Measurements from ENCODE around the gene VPS13C.

DNA sequence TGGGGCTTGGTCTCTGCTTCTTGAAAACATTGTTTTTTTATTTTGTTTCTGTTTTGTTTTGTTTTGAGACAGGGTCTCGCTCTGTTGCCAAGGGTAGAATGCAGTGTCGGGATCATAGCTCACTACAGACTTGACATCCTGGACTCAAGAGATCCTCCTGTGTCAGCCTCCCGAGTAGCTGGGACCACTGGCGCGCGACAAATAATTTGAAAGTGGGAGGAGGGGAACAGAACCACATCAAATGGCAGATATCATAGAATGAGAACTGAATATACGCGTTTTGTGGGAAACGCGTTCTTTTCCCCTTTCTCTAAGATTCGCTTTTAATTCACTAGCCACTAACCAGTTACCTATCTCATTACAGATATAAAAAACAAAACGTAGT is 641 bp upstream of the VPS13C start:
- TF ChIP-seq FOXM1 (IDR thresholded peaks at IDR 0.05; ENCODE audit: borderline replicate concordance) (no peak), ELF4 (IDR thresholded peaks at IDR 0.05) (no peak), BHLHE40 (IDR thresholded peaks at IDR 0.05; ENCODE audit: borderline replicate concordance) (no peak), NFRKB (IDR thresholded peaks at IDR 0.05) (no peak), FOXA1 (IDR thresholded peaks at IDR 0.05) (no peak), HDGF (IDR thresholded peaks at IDR 0.05; ENCODE audit: borderline replicate concordance) (no peak), TARDBP (IDR thresholded peaks at IDR 0.05) (no peak), ARNT (IDR thresholded peaks at IDR 0.05) (no peak), SP1 (IDR thresholded peaks at IDR 0.05) (no peak), CTBP1 (IDR thresholded peaks at IDR 0.05; ENCODE audit: borderline replicate concordance) (no peak), SUZ12 (IDR thresholded peaks at IDR 0.05) (no peak)
- TF ChIP-seq, protein P1, sequence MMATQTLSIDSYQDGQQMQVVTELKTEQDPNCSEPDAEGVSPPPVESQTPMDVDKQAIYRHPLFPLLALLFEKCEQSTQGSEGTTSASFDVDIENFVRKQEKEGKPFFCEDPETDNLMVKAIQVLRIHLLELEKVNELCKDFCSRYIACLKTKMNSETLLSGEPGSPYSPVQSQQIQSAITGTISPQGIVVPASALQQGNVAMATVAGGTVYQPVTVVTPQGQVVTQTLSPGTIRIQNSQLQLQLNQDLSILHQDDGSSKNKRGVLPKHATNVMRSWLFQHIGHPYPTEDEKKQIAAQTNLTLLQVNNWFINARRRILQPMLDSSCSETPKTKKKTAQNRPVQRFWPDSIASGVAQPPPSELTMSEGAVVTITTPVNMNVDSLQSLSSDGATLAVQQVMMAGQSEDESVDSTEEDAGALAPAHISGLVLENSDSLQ (IDR thresholded peaks at IDR 0.05), result no peak
